ENCODE results near the gene IQGAP2.

IQGAP2 gene

GRCh38 chr5:76441101-76441500 is 38.0 kb downstream of the IQGAP2 start:
- POLR2A ChIA-PET, result no interaction called here
- TF ChIP-seq, protein P1, sequence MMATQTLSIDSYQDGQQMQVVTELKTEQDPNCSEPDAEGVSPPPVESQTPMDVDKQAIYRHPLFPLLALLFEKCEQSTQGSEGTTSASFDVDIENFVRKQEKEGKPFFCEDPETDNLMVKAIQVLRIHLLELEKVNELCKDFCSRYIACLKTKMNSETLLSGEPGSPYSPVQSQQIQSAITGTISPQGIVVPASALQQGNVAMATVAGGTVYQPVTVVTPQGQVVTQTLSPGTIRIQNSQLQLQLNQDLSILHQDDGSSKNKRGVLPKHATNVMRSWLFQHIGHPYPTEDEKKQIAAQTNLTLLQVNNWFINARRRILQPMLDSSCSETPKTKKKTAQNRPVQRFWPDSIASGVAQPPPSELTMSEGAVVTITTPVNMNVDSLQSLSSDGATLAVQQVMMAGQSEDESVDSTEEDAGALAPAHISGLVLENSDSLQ (IDR thresholded peaks at IDR 0.05), result no peak
- TF ChIP-seq ZNF384 (IDR thresholded peaks at IDR 0.05), result no peak
- no peak for TF ChIP-seq ARNT (IDR thresholded peaks at IDR 0.05)
- TF ChIP-seq FOXA1 (IDR thresholded peaks at IDR 0.05), result no peak
- TF ChIP-seq HDGF (IDR thresholded peaks at IDR 0.05; ENCODE audit: borderline replicate concordance), result no peak
- TF ChIP-seq CTBP1 (IDR thresholded peaks at IDR 0.05; ENCODE audit: borderline replicate concordance), result no peak
- no peak for TF ChIP-seq FOXK2 (IDR thresholded peaks at IDR 0.05)
- no peak for TF ChIP-seq SP1 (IDR thresholded peaks at IDR 0.05)
- TF ChIP-seq L3MBTL2 (conservative IDR thresholded peaks at IDR 0.05), result no peak
- TF ChIP-seq SUZ12 (IDR thresholded peaks at IDR 0.05), result no peak
- TF ChIP-seq FOXM1 (IDR thresholded peaks at IDR 0.05; ENCODE audit: borderline replicate concordance), result no peak
- no peak for TF ChIP-seq ELF4 (IDR thresholded peaks at IDR 0.05)
- no peak for TF ChIP-seq BHLHE40 (IDR thresholded peaks at IDR 0.05; ENCODE audit: borderline replicate concordance)
- no peak for TF ChIP-seq NFRKB (IDR thresholded peaks at IDR 0.05)
- no peak for TF ChIP-seq LEF1 (IDR thresholded peaks at IDR 0.05; ENCODE audit: borderline replicate concordance)
- no peak for TF ChIP-seq TARDBP (IDR thresholded peaks at IDR 0.05)
- DNase-seq (ENCODE audit: extremely low spot score), result no peak

GRCh38 chr5:76441890-76442673 is 39.0 kb downstream of the IQGAP2 start:
- no peak for TF ChIP-seq ARNT (IDR thresholded peaks at IDR 0.05)
- no peak for DNase-seq (ENCODE audit: extremely low spot score)
- ChIA-PET POLR2A (no interaction called here), CTCF (interaction anchor here (0.6 kb wide), 1 partner anchor 19 kb away, joined by 3 read pairs; no protein-coding TSS in a partner anchor)

More at GRCh38 chr5:76441101-76441500, 38.0 kb downstream of the IQGAP2 start:
- CTCF ChIA-PET, result no interaction called here

DNA sequence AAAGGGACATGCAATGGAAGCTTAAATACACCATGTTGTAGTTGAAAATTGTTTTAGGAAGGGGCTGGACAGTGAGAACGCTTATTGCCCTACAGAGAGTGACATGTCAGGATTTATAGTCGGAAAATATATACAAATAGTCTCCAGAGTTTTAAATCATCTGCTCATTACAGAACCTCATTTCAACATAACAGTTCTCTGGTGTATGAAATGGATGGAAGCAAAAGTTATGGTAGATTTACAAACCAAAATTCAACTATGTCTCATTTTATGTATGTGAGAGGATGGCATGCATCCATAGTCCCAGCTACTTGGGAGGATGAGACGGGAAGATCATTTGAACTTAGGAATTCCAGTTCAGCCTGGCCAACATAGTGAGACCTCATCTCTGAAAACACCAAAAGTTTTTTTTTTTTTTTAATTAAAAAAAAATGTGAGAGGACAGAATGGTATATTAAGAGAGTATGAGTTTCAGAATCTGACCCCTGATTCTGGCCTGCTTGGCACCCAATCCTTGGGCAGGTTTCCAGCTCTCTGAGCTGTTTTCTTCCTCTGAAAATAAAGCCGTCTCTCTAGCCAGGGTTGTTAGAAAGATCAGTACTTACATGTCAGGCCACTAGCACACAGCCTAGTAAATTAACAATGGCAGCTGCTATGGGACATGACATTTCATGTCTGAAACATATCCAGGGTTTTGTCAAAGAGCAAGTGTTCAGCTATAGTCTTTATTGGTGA is 40.1 kb downstream of the IQGAP2 start:
- TF ChIP-seq SUZ12 (IDR thresholded peaks at IDR 0.05) (no peak), FOXK2 (IDR thresholded peaks at IDR 0.05) (no peak), ZNF384 (IDR thresholded peaks at IDR 0.05) (no peak), FOXA1 (IDR thresholded peaks at IDR 0.05) (no peak), BHLHE40 (IDR thresholded peaks at IDR 0.05; ENCODE audit: borderline replicate concordance) (no peak), NFRKB (IDR thresholded peaks at IDR 0.05) (no peak), TARDBP (IDR thresholded peaks at IDR 0.05) (no peak), FOXM1 (IDR thresholded peaks at IDR 0.05; ENCODE audit: borderline replicate concordance) (no peak), CTBP1 (IDR thresholded peaks at IDR 0.05; ENCODE audit: borderline replicate concordance) (no peak), ARNT (IDR thresholded peaks at IDR 0.05) (no peak), ELF4 (IDR thresholded peaks at IDR 0.05) (no peak), L3MBTL2 (conservative IDR thresholded peaks at IDR 0.05) (no peak), LEF1 (IDR thresholded peaks at IDR 0.05; ENCODE audit: borderline replicate concordance) (no peak), SP1 (IDR thresholded peaks at IDR 0.05) (no peak)
- TF ChIP-seq, protein P1 (IDR thresholded peaks at IDR 0.05), result no peak

DNA sequence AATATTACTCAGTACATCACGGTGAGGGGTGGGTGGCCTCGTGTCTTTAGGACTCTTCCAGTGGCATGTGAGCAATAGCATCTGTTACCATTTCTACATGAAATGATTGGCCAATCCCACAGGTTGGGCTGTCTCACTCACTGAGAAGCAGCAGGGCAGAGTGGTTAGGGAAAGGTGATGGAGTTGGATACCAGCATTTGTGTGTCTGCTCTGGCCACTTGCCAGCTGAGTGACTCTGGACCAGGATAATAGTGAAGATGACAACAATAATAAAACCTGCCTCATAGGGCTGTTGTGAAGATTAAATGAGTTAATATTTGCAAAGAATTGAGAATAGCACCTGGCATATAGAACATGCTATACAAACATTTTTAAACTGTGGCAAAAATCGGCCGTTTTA is 42.0 kb downstream of the IQGAP2 start:
- DNase-seq (ENCODE audit: extremely low spot score), result no peak
- ChIA-PET CTCF (no interaction called here), POLR2A (no interaction called here)
- no peak for TF ChIP-seq NFRKB (IDR thresholded peaks at IDR 0.05)
- TF ChIP-seq SP1 (IDR thresholded peaks at IDR 0.05), result no peak
- no peak for TF ChIP-seq L3MBTL2 (conservative IDR thresholded peaks at IDR 0.05)
- TF ChIP-seq FOXM1 (IDR thresholded peaks at IDR 0.05; ENCODE audit: borderline replicate concordance), result no peak
- no peak for TF ChIP-seq BHLHE40 (IDR thresholded peaks at IDR 0.05; ENCODE audit: borderline replicate concordance)
- no peak for TF ChIP-seq CTBP1 (IDR thresholded peaks at IDR 0.05; ENCODE audit: borderline replicate concordance)
- no peak for TF ChIP-seq ELF4 (IDR thresholded peaks at IDR 0.05)
- TF ChIP-seq, protein P1 (IDR thresholded peaks at IDR 0.05), result no peak
- TF ChIP-seq ZNF384 (IDR thresholded peaks at IDR 0.05), result no peak
- TF ChIP-seq TARDBP (IDR thresholded peaks at IDR 0.05), result no peak
- TF ChIP-seq ARNT (IDR thresholded peaks at IDR 0.05), result no peak

More for the DNA sequence above, 40.1 kb downstream of the IQGAP2 start:
- DNase-seq (ENCODE audit: extremely low spot score), result no peak
- CTCF ChIA-PET, result no interaction called here
- POLR2A ChIA-PET, result no interaction called here

GRCh38 chr5:76445830-76446229 is 42.7 kb downstream of the IQGAP2 start:
- ChIA-PET POLR2A (no interaction called here), CTCF (no interaction called here)
- TF ChIP-seq LEF1 (IDR thresholded peaks at IDR 0.05; ENCODE audit: borderline replicate concordance) (no peak), NFRKB (IDR thresholded peaks at IDR 0.05) (no peak)
- DNase-seq (ENCODE audit: extremely low spot score), result no peak

DNA sequence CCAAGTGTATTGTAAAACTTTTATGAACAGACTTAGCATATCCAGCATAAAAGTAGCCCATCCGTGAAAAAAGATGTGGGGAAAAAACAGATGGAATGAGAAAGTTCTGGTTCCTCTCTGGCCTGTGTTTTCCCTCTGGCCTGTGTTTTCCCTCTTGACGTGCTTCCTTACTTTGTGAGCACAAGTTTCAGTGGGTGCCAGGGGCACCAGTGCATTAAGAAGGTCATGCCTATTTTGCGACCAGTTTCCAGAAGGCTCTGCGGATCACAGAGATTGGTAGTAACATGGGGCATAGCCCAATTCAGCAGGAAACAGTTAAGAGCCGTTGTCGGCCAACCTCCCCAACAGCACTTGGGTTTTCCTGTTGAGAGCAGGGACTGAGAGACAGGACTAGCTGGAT is 43.7 kb downstream of the IQGAP2 start:
- CTCF ChIA-PET, result no interaction called here
- DNase-seq (ENCODE audit: extremely low spot score), result no peak
- POLR2A ChIA-PET, result interaction anchor here (0.6 kb wide), 1 partner anchor 96 kb away, joined by 4 read pairs; no protein-coding TSS in a partner anchor
- TF ChIP-seq BHLHE40 (IDR thresholded peaks at IDR 0.05; ENCODE audit: borderline replicate concordance), result no peak
- TF ChIP-seq, protein P1 (IDR thresholded peaks at IDR 0.05), result no peak
- no peak for TF ChIP-seq SUZ12 (IDR thresholded peaks at IDR 0.05)
- no peak for TF ChIP-seq FOXM1 (IDR thresholded peaks at IDR 0.05; ENCODE audit: borderline replicate concordance)
- no peak for TF ChIP-seq ZNF384 (IDR thresholded peaks at IDR 0.05)
- TF ChIP-seq FOXA1 (IDR thresholded peaks at IDR 0.05), result no peak
- TF ChIP-seq ARNT (IDR thresholded peaks at IDR 0.05), result no peak
- no peak for TF ChIP-seq TARDBP (IDR thresholded peaks at IDR 0.05)
- no peak for TF ChIP-seq NFRKB (IDR thresholded peaks at IDR 0.05)
